ENCODE results near the gene NRXN3. TPM values are rescaled to one million over a fixed set of nuclear protein-coding genes. Genes with fewer than 3 reads are reported as not detected.

Gene NRXN3
- total RNA-seq, 2 experiments from 2014 or later, result not detected

DNA sequence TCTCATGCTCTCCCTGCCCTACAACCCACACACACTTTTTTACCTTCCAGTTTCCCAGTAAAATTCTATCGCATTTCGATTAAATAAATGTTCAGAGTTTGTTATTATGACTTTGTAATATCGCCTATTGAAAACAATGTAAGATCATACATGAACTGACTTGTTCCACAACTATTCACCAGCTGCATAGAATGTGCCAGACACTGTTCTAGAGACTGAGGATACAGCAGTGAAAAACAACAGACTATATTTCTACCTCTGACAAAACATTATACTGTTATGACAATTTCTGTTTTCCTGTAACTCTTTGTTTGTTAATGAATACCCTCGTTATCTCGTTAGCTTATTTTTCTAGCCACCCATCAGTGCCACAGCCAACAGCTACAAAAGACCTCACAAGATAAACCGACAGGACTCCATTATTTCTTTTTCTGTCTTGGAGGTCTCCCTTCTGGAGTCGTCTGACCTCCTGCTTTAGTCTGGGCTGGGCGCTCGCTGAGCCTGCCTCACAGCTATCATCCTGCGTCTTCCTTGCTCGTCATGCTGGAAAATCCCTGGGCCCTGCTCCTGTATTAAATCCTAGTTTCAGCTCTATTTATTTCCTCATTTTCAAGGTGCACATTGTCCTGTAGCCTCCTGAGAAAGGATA is 1542.3 kb downstream of the NRXN3 start:
- CTCF ChIA-PET (ENCODE audit: unreplicated experiment), result no interaction called here

GRCh38 chr14:79721399-79722084 is 1551.4 kb downstream of the NRXN3 start:
- BruUV-seq (replicated peaks), result no TSS peak
- H3K4me3 ChIP-seq (ENCODE audit: low read depth, low read length, poor library complexity, severe bottlenecking), result no peak overlapping the region
- H3K27ac ChIP-seq (ENCODE audit: low read depth, low read length, poor library complexity, severe bottlenecking), result no peak overlapping the region
- no peaks in the 10 kb centered on the region for H3K9me2 ChIP-seq (ENCODE audit: insufficient read depth, low read length)
- TF ChIP-seq EZH2phosphoT487 (IDR thresholded peaks at IDR 0.05; ENCODE audit: borderline replicate concordance, low read depth, low read length), result no peak
- no peak for TF ChIP-seq CTCF (conservative IDR thresholded peaks at IDR 0.05; ENCODE audit: low read length)
- ChIA-PET CTCF (ENCODE audit: unreplicated experiment) (no interaction called here), POLR2A (no interaction called here)
- no peaks in the 10 kb centered on the region for H3K79me2 ChIP-seq (ENCODE audit: insufficient read depth, low read depth, low read length)
- intact Hi-C loops (cut with micrococcal nuclease; ENCODE audit: unreplicated experiment), result no loop called here
- no peak overlapping the region for H2AFZ ChIP-seq (ENCODE audit: low read length)
- H3K36me3 ChIP-seq (ENCODE audit: insufficient read depth, low read length), result no peaks in the 10 kb centered on the region
- no peak for DNase-seq (ENCODE audit: low spot score)
- no peaks in the 10 kb centered on the region for H4K20me1 ChIP-seq (ENCODE audit: insufficient read depth, low read length)
- H3K4me1 ChIP-seq (ENCODE audit: insufficient read depth, low read length, poor library complexity, severe bottlenecking), result no peaks in the 10 kb centered on the region
- no peak overlapping the region for H3K4me2 ChIP-seq (ENCODE audit: low read length)
- H3K9me3 ChIP-seq (ENCODE audit: low read length), result no peaks in the 10 kb centered on the region

More for the DNA sequence above, 1542.3 kb downstream of the NRXN3 start:
- Histone ChIP-seq H3K9me3 (ENCODE audit: low read length) (no peaks in the 10 kb centered on the region), H3K4me3 (ENCODE audit: low read depth, low read length, poor library complexity, severe bottlenecking) (no peak overlapping the region), H3K27ac (ENCODE audit: low read depth, low read length, poor library complexity, severe bottlenecking) (no peak overlapping the region), H3K36me3 (ENCODE audit: insufficient read depth, low read length) (no peaks in the 10 kb centered on the region), H2AFZ (ENCODE audit: low read length) (no peak overlapping the region), H3K4me2 (ENCODE audit: low read length) (no peak overlapping the region), H4K20me1 (ENCODE audit: insufficient read depth, low read length) (no peaks in the 10 kb centered on the region), H3K79me2 (ENCODE audit: insufficient read depth, low read depth, low read length) (no peaks in the 10 kb centered on the region), H3K9me2 (ENCODE audit: insufficient read depth, low read length) (no peaks in the 10 kb centered on the region), H3K4me1 (ENCODE audit: insufficient read depth, low read length, poor library complexity, severe bottlenecking) (no peaks in the 10 kb centered on the region)
- no peak for TF ChIP-seq EZH2phosphoT487 (IDR thresholded peaks at IDR 0.05; ENCODE audit: borderline replicate concordance, low read depth, low read length)
- TF ChIP-seq CTCF (conservative IDR thresholded peaks at IDR 0.05; ENCODE audit: low read length), result no peak
- intact Hi-C loops (cut with micrococcal nuclease; ENCODE audit: unreplicated experiment), result no loop called here
- no peak for DNase-seq (ENCODE audit: low spot score)
- POLR2A ChIA-PET, result interaction anchor here (0.7 kb wide), 2 partner anchors 299 to 438 kb away, joined by 6 to 7 read pairs; no protein-coding TSS in a partner anchor
- BruUV-seq (replicated peaks), result no TSS peak
